IPS-18c (cell line): ENCODE data around the gene DUOXA2.
"Not testable (repeated sequence)": the region's sequence is repeated elsewhere in the genome, so short reads cannot be mapped to it uniquely, and the experiment has no call there.

Experiments
- H3K4me3 ChIP-seq: 2 replicates; pipeline ENCODE4 v1.7.0; 2013; ENCODE audit warnings: low read depth, mild to moderate bottlenecking, low read length, moderate library complexity; ENCODE audit not compliant: insufficient read depth
- H3K9me3 ChIP-seq: one replicate; pipeline ENCODE4 v1.6.1; 2013; ENCODE audit warnings: mild to moderate bottlenecking, low read length, moderate library complexity; ENCODE audit not compliant: control insufficient read depth, insufficient read depth

Gene DUOXA2

DNA sequence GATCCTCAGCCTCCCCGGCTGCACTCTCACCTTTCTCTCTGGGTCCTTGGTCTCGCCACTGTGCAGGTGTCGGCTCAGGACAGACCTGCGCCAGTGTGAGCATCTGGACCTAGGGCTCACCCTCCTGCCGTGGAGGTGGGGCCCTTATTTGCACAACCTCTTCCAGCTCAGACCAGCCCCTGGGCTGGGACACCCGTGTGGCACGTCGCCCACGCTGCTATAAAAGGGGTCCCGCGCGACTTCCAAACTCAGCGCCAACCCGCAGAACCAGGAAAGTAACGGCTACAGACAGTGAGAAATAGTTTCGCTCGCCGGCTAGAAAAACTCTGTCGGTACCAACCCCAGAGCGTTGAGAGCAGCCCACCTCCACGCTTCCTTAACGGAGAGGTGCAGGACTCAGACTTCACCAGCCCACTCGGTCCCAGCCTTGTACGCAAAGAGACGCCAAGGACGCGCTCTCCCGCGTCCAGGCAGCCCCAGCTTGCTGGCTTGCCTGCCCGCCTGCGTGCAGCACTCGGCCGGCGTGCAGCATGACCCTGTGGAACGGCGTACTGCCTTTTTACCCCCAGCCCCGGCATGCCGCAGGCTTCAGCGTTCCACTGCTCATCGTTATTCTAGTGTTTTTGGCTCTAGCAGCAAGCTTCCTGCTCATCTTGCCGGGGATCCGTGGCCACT, at the start of gene DUOXA2, which contains the start of gene DUOX2:
DUOXA2 (plus strand) TSS at position 251 of the 675 bp plus-strand sequence; CDS start at position 531, 280 bp downstream.
DUOX2 (minus strand) TSS at position 97 of the 675 bp plus-strand sequence. CDS start 761 bp downstream, outside the sequence.
- peak within 1 kb of the TSS; percentile 32 for H3K4me3 ChIP-seq
- peaks cover 3% of the 10 kb centered on the region for H3K9me3 ChIP-seq

DNA sequence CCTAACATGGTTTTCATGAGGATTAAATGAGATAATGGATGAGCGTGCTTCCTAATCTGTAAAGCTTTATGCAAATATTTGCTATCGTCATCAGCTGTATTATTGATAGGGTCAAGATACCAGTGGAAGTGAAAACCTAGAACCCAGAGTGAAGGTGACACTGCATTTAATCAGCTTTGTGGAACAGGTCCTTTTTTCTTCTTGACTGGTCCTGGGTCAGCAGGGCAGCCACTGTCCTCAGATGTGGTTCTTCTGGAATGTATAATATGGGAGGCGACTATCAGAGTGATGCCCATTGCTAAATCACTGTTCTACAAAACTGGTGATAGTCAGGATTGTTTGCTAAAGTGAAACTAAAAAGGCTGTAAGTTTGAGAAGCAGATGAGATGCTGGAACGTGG, 49.7 kb upstream of the DUOXA2 start:
- H3K4me3 ChIP-seq, result no peak overlapping the region
- no peaks in the 10 kb centered on the region for H3K9me3 ChIP-seq

- H3K9me3 ChIP-seq, result not testable (repeated sequence)
Measured at GRCh38 chr15:45069942-45070360, 44.2 kb upstream of the DUOXA2 start.

GRCh38 chr15:45073602-45074001, 40.5 kb upstream of the DUOXA2 start:
- not testable (repeated sequence) for H3K4me3 ChIP-seq, H3K9me3 ChIP-seq

More at GRCh38 chr15:45069942-45070360, 44.2 kb upstream of the DUOXA2 start:
- H3K4me3 ChIP-seq, result not testable (repeated sequence)

GRCh38 chr15:45075440-45076320, 38.4 kb upstream of the DUOXA2 start:
- not testable (repeated sequence) for H3K9me3 ChIP-seq, H3K4me3 ChIP-seq

GRCh38 chr15:45077391-45077790, 36.7 kb upstream of the DUOXA2 start:
- H3K9me3 ChIP-seq, H3K4me3 ChIP-seq: not testable (repeated sequence)

DNA sequence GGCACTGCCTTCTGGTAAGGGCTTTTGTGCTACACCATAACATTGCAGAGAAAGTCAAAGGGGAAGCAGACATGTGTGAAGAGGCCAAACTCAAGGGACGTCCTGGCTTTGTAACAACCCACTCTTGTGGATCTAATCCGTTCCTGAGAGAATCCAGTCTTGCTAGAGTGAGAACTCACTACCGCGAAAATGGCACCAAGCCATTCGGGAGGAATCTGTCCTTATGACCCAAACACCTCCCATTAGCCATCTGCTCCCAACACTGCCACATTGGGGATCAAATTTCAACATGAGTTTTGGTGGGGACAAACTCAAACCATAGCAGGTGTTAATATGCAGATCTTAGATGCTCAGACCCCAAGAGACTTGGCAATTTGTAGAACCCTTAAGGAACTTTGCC, 34.9 kb upstream of the DUOXA2 start:
- H3K4me3 ChIP-seq, H3K9me3 ChIP-seq: not testable (repeated sequence)

DNA sequence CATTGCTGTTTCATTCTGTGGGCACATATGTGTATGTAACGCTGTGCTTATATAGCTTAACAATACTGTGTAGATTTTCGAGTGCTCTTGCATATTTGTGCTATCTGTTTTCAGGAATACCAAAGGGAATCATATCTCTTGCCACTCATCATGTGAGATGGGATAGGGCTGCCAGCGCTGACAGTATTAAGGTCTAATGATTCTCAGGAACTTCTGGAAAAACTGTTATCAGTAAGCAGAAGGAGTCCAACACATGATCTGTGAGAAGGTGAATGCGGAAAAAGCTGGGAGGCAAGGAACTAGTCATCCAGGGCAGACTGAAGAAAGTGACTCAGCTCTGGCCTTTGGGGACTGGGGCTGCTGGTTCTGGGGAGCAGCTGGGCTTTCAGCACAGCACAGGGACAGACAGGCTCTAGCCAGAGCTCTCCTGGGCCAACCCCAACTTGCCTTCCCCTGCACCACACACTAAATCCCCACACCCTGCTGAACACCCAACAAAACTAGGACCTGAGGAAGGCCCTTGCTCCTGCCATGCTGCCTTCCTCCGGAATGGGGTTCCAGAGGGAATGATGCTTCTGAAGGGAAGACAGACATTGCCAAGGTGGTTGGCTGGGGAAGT, 34.4 kb upstream of the DUOXA2 start:
- not testable (repeated sequence) for H3K9me3 ChIP-seq, H3K4me3 ChIP-seq

DNA sequence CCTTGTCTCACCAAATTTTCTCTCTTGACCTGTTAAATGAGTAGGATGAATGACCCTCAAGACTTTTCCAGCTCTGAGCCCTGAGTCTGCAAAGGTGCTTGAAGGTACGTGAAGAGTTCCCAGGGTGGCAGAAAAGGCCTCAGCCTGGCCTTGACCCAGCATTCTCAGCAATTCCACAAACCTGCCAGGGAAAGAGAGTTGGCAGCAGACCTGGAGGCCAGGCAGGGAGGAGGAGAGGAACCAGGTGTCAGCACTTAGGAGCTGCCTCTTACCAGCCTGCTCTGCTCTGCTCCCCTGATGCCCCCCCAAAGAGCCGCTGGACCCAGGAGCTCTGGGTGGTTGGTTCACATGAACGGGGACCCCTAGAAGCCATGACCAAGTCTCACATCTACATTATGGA, 33.5 kb upstream of the DUOXA2 start:
- H3K4me3 ChIP-seq, H3K9me3 ChIP-seq: not testable (repeated sequence)

- H3K4me3 ChIP-seq, result not testable (repeated sequence)
Measured at GRCh38 chr15:45082412-45082811, 31.7 kb upstream of the DUOXA2 start.

GRCh38 chr15:45083223-45083622, 30.9 kb upstream of the DUOXA2 start:
- Histone ChIP-seq H3K9me3 (no peaks in the 10 kb centered on the region), H3K4me3 (no peak overlapping the region)

More at GRCh38 chr15:45082412-45082811, 31.7 kb upstream of the DUOXA2 start:
- H3K9me3 ChIP-seq, result not testable (repeated sequence)

DNA sequence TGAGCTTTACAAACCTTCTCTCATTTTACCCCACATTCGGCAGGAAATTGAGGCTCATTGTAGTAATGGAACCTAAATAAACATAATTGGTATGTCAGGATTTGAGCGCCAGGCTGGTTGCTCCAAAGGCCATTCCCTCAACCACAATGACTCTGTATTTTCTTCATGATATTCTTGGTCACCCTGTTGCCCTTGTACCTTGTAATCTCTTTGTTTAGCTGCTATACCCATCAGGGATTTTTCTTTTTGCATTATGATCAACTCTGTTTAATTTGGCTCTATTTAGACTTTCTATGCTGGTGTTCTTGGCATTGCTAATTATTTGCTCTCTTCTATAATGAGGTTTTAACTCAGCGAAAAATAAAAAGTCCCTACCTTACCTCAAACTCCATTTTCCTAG, 30.0 kb upstream of the DUOXA2 start:
- Histone ChIP-seq H3K9me3 (no peaks in the 10 kb centered on the region), H3K4me3 (no peak overlapping the region)

DNA sequence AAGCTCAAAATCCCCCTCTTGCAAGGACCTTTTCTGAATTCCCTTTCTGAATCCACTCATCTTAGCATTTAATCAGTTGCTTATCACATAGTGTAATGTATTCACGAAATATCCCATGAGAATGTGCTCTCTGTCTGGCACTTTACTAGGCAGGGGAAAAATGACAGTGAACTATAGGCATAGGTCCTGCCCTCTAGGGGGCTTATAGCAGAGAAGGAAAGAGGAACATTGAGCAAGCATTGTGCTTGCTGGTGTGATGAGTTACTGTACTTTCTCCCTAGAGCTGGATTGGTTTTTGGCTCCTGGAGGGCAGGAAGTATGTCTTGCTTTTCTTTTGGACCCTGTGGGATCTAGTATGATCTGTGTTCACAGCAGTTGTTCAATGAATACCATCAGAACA, 26.6 kb upstream of the DUOXA2 start:
- no peak overlapping the region for H3K4me3 ChIP-seq

GRCh38 chr15:45088801-45089711, 25.1 kb upstream of the DUOXA2 start:
- Histone ChIP-seq H3K9me3 (no peaks in the 10 kb centered on the region), H3K4me3 (no peak overlapping the region)

More for the DNA sequence above, 26.6 kb upstream of the DUOXA2 start:
- no peaks in the 10 kb centered on the region for H3K9me3 ChIP-seq

- Histone ChIP-seq H3K9me3 (no peaks in the 10 kb centered on the region), H3K4me3 (no peak overlapping the region)
Measured at GRCh38 chr15:45089712-45090373, 24.3 kb upstream of the DUOXA2 start.

- no peaks in the 10 kb centered on the region for H3K9me3 ChIP-seq
- H3K4me3 ChIP-seq, result no peak overlapping the region
Measured at GRCh38 chr15:45091161-45091560, 23.0 kb upstream of the DUOXA2 start.
